Astrocyte of the cerebellum (primary cell): ENCODE measurements around the gene MMP21.

Experiments used
- DNase-seq: peaks from one replicate; pipeline ENCODE4 v3.0.0-alpha.2; 2011; ENCODE audit warnings: low read depth
- H3K4me3 ChIP-seq: 2 replicates; pipeline ENCODE4 v1.5.1; 2011; ENCODE audit warnings: mild to moderate bottlenecking, low read depth, low read length, moderate library complexity
- in situ Hi-C: cut with HindIII; loops from 2 replicates; pipeline ENCODE4 v1.10.0; 2017; ENCODE audit warnings: low sequenced_read_pairs
- TF ChIP-seq, protein P1 (sequence below): IDR thresholded peaks from 2 replicates; pipeline ENCODE4 v1.5.1; 2012; ENCODE audit warnings: low read length, low read depth, moderate library complexity, mild to moderate bottlenecking; ENCODE audit errors: missing control alignments

Gene MMP21

GRCh38 chr10:125802131-125802530 lies 26.5 kb upstream of the MMP21 start:
- DNase-seq = no peak
- TF ChIP-seq, protein P1, sequence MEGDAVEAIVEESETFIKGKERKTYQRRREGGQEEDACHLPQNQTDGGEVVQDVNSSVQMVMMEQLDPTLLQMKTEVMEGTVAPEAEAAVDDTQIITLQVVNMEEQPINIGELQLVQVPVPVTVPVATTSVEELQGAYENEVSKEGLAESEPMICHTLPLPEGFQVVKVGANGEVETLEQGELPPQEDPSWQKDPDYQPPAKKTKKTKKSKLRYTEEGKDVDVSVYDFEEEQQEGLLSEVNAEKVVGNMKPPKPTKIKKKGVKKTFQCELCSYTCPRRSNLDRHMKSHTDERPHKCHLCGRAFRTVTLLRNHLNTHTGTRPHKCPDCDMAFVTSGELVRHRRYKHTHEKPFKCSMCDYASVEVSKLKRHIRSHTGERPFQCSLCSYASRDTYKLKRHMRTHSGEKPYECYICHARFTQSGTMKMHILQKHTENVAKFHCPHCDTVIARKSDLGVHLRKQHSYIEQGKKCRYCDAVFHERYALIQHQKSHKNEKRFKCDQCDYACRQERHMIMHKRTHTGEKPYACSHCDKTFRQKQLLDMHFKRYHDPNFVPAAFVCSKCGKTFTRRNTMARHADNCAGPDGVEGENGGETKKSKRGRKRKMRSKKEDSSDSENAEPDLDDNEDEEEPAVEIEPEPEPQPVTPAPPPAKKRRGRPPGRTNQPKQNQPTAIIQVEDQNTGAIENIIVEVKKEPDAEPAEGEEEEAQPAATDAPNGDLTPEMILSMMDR = no peak
- in situ Hi-C loops = no loop called here
- no peak overlapping the region for H3K4me3 ChIP-seq

- no peak for DNase-seq
- in situ Hi-C loops = no loop called here
- TF ChIP-seq, protein P1 = no peak
- no peak overlapping the region for H3K4me3 ChIP-seq
Observed at GRCh38 chr10:125801574-125801973, 26.0 kb upstream of the MMP21 start.

- DNase-seq = no peak
- in situ Hi-C loops = no loop called here
- H3K4me3 ChIP-seq = no peak overlapping the region
- TF ChIP-seq, protein P1 = no peak
Observed at GRCh38 chr10:125799451-125800182, 24.0 kb upstream of the MMP21 start.

DNA sequence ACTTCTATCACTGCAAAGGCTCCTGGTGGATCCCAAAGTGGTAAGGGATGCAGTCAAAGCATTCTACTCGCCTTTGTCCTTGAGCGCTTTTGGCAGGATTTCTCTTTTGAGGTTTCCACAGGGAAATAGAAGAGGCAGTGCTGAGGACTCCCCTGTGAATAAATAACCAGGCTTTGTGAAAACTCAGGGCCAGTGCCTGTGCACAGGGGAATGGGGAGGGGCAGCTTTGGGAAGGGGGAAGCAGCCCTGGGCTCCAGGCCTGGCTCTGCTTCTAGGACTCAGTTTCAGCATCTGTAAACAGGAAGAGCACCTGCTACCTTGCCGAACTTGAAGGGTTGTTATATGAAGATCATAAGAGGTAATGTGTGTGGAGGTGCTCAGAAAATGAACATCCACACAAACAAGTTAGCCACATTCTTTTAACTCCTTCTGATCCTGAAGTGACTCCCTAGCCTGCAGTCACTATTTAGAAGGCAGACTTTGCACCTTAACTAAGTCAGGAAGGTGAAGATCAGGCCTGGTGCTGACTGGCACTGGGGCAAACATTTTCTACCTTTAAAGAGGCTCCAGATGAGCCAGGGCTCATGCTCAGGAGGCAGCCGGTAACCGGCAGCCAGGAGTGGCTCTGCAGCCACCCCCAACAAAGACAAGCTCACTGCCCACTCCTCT lies 22.5 kb upstream of the MMP21 start:
- in situ Hi-C loops = no loop called here
- no peak for DNase-seq
- no peak overlapping the region for H3K4me3 ChIP-seq
- TF ChIP-seq, protein P1 = no peak

- in situ Hi-C loops = no loop called here
- H3K4me3 ChIP-seq = no peak overlapping the region
- DNase-seq = no peak
- TF ChIP-seq, protein P1 = no peak
Observed at GRCh38 chr10:125797424-125797823, 21.8 kb upstream of the MMP21 start.

- TF ChIP-seq, protein P1 = no peak
- DNase-seq = no peak
- in situ Hi-C loops = no loop called here
- no peak overlapping the region for H3K4me3 ChIP-seq
Observed at GRCh38 chr10:125795637-125796190, 20.1 kb upstream of the MMP21 start.
